ENCODE measurements around the gene RPL37.

GRCh38 chr5:40873286-40873880 is 38.4 kb upstream of the RPL37 start:
- TF ChIP-seq CTCF (IDR thresholded peaks at IDR 0.05; ENCODE audit: insufficient read depth, low read depth, low read length) (no peak), EZH2 (IDR thresholded peaks at IDR 0.05; ENCODE audit: insufficient read depth, low read length) (no peak)
